Trophoblast cell (in vitro differentiated cells and primary cell): ENCODE data around the gene FN1.

Experiments used
- DNase-seq, 2 donors: peaks; one replicate each; pipeline ENCODE4 v3.0.0-alpha.2; 2016
- H2AFZ ChIP-seq: 2 replicates; pipeline ENCODE4 v1.6.1; 2013; ENCODE audit warnings: low read length, moderate library complexity, mild to moderate bottlenecking; ENCODE audit not compliant: insufficient read depth, poor library complexity
- H2AK5ac ChIP-seq: 2 replicates; pipeline ENCODE4 v1.6.1; 2013; ENCODE audit warnings: mild to moderate bottlenecking, low read length
- H2BK120ac ChIP-seq: 2 replicates; pipeline ENCODE4 v1.6.1; 2013; ENCODE audit warnings: low read length, mild to moderate bottlenecking, moderate library complexity; ENCODE audit not compliant: insufficient read depth, poor library complexity
- H2BK12ac ChIP-seq: 2 replicates; pipeline ENCODE4 v1.6.1; 2013; ENCODE audit warnings: mild to moderate bottlenecking, low read length, moderate library complexity
- H2BK5ac ChIP-seq: 2 replicates; pipeline ENCODE4 v1.6.1; 2013; ENCODE audit warnings: low read length, low read depth, moderate library complexity, mild to moderate bottlenecking; ENCODE audit not compliant: poor library complexity
- H3K14ac ChIP-seq: 2 replicates; pipeline ENCODE4 v1.6.1; 2013; ENCODE audit warnings: mild to moderate bottlenecking, low read length
- H3K18ac ChIP-seq: 2 replicates; pipeline ENCODE4 v1.6.1; 2013; ENCODE audit warnings: mild to moderate bottlenecking, low read length
- H3K23ac ChIP-seq: 2 replicates; pipeline ENCODE4 v1.6.1; 2013; ENCODE audit warnings: low read length
- H3K27ac ChIP-seq: 2 replicates; pipeline ENCODE4 v1.5.1; 2013; ENCODE audit warnings: low read depth, mild to moderate bottlenecking, inconsistent platforms, low read length, moderate library complexity
- H3K27me3 ChIP-seq: 2 replicates; pipeline ENCODE4 v1.6.1; 2013; ENCODE audit warnings: inconsistent platforms, mild to moderate bottlenecking, low read length, moderate library complexity; ENCODE audit not compliant: insufficient read depth
- H3K36me3 ChIP-seq, 2 experiments: 1 replicate in 1 of 2; 2 replicates in 1 of 2; pipeline ENCODE4 v1.6.1; 2013; ENCODE audit warnings: low read length in 2 of 2, mild to moderate bottlenecking in 2 of 2, moderate library complexity in 1 of 2; ENCODE audit not compliant: insufficient read depth in 2 of 2, control insufficient read depth in 1 of 2
- H3K4ac ChIP-seq: 2 replicates; pipeline ENCODE4 v1.6.1; 2013; ENCODE audit warnings: low read depth, mild to moderate bottlenecking, low read length, moderate library complexity
- H3K4me1 ChIP-seq, 2 experiments: 1 replicate in 1 of 2; 2 replicates in 1 of 2; pipeline ENCODE4 v1.6.1; 2013; ENCODE audit warnings: low read length in 2 of 2, mild to moderate bottlenecking in 2 of 2, moderate library complexity in 1 of 2; ENCODE audit not compliant: insufficient read depth in 2 of 2, control insufficient read depth in 1 of 2
- H3K4me2 ChIP-seq: 2 replicates; pipeline ENCODE4 v1.6.1; 2013; ENCODE audit warnings: inconsistent platforms, mild to moderate bottlenecking, low read length, moderate library complexity
- H3K4me3 ChIP-seq: 2 replicates; pipeline ENCODE4 v1.5.1; 2013; ENCODE audit warnings: mild to moderate bottlenecking, low read depth, low read length, inconsistent platforms
- H3K79me1 ChIP-seq: one replicate; pipeline ENCODE4 v1.6.1; 2013; ENCODE audit warnings: low read length
- H3K79me2 ChIP-seq: 2 replicates; pipeline ENCODE4 v1.6.1; 2013; ENCODE audit warnings: low read length, mild to moderate bottlenecking; ENCODE audit not compliant: control insufficient read depth, insufficient read depth, poor library complexity
- H3K9ac ChIP-seq: 2 replicates; pipeline ENCODE4 v1.6.1; 2013; ENCODE audit warnings: mild to moderate bottlenecking, low read length
- H3K9me3 ChIP-seq: 2 replicates; pipeline ENCODE4 v1.6.1; 2013; ENCODE audit warnings: low read depth, mild to moderate bottlenecking, control low read depth, inconsistent platforms, low read length; ENCODE audit not compliant: insufficient read depth
- H4K12ac ChIP-seq: 2 replicates; pipeline ENCODE4 v1.6.1; 2013; ENCODE audit warnings: low read depth, mild to moderate bottlenecking, low read length, moderate library complexity
- H4K8ac ChIP-seq: 2 replicates; pipeline ENCODE4 v1.6.1; 2013; ENCODE audit warnings: low read depth, mild to moderate bottlenecking, low read length, moderate library complexity
- H4K91ac ChIP-seq: one replicate; pipeline ENCODE4 v1.6.1; 2013; ENCODE audit warnings: low read depth, mild to moderate bottlenecking, low read length, moderate library complexity
- WGBS: extraction: QIAGEN DNeasy Blood & Tissue Kit; methylation state at CpG from one replicate; pipeline ENCODE4 v1.1.7; 2013; ENCODE audit warnings: missing lambda C conversion rate; ENCODE audit not compliant: insufficient read length, insufficient coverage; ENCODE audit errors: extremely low coverage; 5-methylcytosine and 5-hydroxymethylcytosine counted together

FN1 gene

DNA sequence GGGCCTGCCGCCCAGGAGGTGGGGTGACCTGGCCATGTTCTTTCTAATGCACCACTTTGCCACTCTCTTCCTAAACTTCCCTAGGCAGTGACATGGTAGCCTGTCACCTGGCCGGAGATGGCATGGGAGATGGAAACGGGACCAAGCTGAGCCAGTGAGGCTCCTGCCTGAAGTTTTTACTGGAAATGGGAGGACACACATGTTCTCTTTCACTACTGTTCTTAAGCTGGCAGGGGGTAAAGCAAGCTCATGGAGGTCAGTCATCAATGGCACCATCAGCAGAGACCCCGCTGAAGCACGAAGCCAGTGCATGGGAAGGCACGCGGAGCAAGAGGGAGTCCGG is 73.3 kb downstream of the FN1 start:
- Histone ChIP-seq H2AK5ac (no peak overlapping the region), H2AFZ (no peak overlapping the region), H3K9me3 (no peaks in the 10 kb centered on the region), H3K9ac (peak overlapping the region; percentile 49), H3K4me1 (no peaks in the 10 kb centered on the region), H2BK120ac (no peak overlapping the region), H2BK12ac (no peak overlapping the region), H3K23ac (peak overlapping the region; percentile 82), H4K91ac (no peak overlapping the region), H3K14ac (no peak overlapping the region), H3K27me3 (no peaks in the 10 kb centered on the region), H3K4me3 (peak overlapping the region; percentile 59), H4K12ac (no peak overlapping the region), H3K18ac (no peak overlapping the region), H4K8ac (no peak overlapping the region), H3K79me1 (no peaks in the 10 kb centered on the region), H2BK5ac (no peak overlapping the region), H3K4me2 (no peak overlapping the region), H3K27ac (no peak overlapping the region), H3K36me3 (peaks cover 29 to 50% of the 10 kb centered on the region in 2 experiments), H3K4ac (no peak overlapping the region), H3K79me2 (no peaks in the 10 kb centered on the region)
- DNase-seq: no peak
- no CpG with 5 or more reads among the region's 8 CpGs for WGBS

DNA sequence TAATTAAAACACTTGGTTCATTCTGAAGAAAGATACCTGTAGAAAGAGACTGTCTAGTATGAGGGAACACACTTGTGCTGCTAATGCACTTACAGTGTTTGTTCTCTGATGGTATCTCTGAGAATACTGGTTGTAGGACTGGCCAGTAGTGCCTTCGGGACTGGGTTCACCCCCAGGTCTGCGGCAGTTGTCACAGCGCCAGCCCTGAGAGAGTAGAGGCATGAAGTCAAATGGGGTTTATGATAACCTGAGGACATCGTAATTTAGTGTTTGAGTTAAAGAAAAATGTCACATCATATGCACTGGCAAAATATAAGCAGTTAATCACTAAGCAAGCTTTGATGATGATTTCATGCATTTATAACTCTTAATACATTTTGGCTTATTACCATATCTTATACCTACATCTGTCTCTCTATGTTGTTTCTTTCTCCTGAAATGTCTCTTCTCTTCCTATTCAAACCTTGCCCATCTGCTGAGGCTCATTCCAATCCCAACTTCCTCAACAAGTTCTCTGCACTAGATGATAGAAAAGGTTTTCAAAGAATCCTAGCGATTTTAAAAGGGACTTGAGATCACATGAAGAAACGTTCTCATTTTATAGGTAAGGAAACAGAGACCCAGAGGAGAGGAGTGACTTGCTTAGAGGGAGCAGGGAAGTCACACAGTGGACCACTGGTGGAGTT is 73.8 kb downstream of the FN1 start:
- WGBS: no CpG with 5 or more reads among the region's 6 CpGs
- H3K4me1 ChIP-seq: no peaks in the 10 kb centered on the region

DNA sequence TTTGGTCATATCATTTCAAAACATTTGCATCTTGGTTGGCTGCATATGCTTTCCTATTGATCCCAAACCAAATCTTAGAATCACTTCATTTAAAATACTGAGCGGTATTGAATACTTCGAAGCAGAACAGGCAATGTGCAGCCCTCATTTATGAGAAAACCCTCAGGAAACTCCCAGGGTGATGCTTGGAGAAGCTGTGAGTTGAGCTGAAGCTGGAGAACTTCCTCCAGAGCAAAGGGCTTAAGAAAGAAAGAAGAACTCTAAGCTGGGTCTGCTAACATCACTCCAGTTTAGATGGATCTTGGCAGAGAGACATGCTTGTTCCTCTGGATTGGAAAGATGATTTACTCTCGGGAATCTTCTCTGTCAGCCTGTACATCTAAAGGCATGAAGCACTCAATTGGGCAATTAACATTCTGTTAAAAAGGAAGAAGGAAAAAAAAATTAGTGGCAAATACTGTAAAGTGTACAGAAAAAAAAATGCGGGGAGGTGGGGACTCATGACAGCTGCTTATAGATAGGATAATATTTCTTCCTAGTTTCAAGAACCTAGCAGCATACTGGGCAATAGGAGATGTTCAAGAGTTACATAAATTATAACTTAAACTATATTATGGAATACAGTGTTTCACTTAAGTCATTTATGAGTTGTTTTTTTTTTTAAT is 74.5 kb downstream of the FN1 start:
- no peaks in the 10 kb centered on the region for H3K9me3 ChIP-seq
- no peak overlapping the region for H2AK5ac ChIP-seq
- no peak overlapping the region for H3K9ac ChIP-seq
- no peak overlapping the region for H4K8ac ChIP-seq
- H3K14ac ChIP-seq: no peak overlapping the region
- H2BK12ac ChIP-seq: no peak overlapping the region
- no peak overlapping the region for H3K4me2 ChIP-seq
- no peaks in the 10 kb centered on the region for H3K79me1 ChIP-seq
- H3K4ac ChIP-seq: no peak overlapping the region
- H2BK120ac ChIP-seq: no peak overlapping the region
- peaks cover 29 to 47% of the 10 kb centered on the region in 2 experiments for H3K36me3 ChIP-seq
- H3K18ac ChIP-seq: no peak overlapping the region
- H4K91ac ChIP-seq: no peak overlapping the region
- no peak overlapping the region for H2AFZ ChIP-seq
- no peak overlapping the region for H3K23ac ChIP-seq
- no CpG with 5 or more reads among the region's 4 CpGs for WGBS
- H3K79me2 ChIP-seq: no peaks in the 10 kb centered on the region
- H3K4me1 ChIP-seq: no peaks in the 10 kb centered on the region
- no peak overlapping the region for H4K12ac ChIP-seq
- H2BK5ac ChIP-seq: no peak overlapping the region
- DNase-seq: peak in 1 of 2 donors; percentile 45
- no peak overlapping the region for H3K4me3 ChIP-seq
- H3K27ac ChIP-seq: no peak overlapping the region
- no peaks in the 10 kb centered on the region for H3K27me3 ChIP-seq

More for the DNA sequence above, 73.8 kb downstream of the FN1 start:
- no peak overlapping the region for H2BK5ac ChIP-seq
- no peak overlapping the region for H2BK120ac ChIP-seq
- no peak overlapping the region for H3K9ac ChIP-seq
- H3K23ac ChIP-seq: no peak overlapping the region
- H3K36me3 ChIP-seq: peaks cover 29 to 47% of the 10 kb centered on the region in 2 experiments
- no peak overlapping the region for H4K8ac ChIP-seq
- no peak overlapping the region for H2AK5ac ChIP-seq
- H4K12ac ChIP-seq: no peak overlapping the region
- H3K9me3 ChIP-seq: no peaks in the 10 kb centered on the region
- H3K79me2 ChIP-seq: no peaks in the 10 kb centered on the region
- no peak overlapping the region for H3K27ac ChIP-seq
- peak in 1 of 2 donors; percentile 55 for DNase-seq
- H3K18ac ChIP-seq: no peak overlapping the region
- H2BK12ac ChIP-seq: no peak overlapping the region
- no peak overlapping the region for H3K4me3 ChIP-seq
- H2AFZ ChIP-seq: no peak overlapping the region
- H3K4me2 ChIP-seq: no peak overlapping the region
- no peak overlapping the region for H3K4ac ChIP-seq
- no peak overlapping the region for H3K14ac ChIP-seq
- H4K91ac ChIP-seq: no peak overlapping the region
- no peaks in the 10 kb centered on the region for H3K79me1 ChIP-seq
- H3K27me3 ChIP-seq: no peaks in the 10 kb centered on the region

DNA sequence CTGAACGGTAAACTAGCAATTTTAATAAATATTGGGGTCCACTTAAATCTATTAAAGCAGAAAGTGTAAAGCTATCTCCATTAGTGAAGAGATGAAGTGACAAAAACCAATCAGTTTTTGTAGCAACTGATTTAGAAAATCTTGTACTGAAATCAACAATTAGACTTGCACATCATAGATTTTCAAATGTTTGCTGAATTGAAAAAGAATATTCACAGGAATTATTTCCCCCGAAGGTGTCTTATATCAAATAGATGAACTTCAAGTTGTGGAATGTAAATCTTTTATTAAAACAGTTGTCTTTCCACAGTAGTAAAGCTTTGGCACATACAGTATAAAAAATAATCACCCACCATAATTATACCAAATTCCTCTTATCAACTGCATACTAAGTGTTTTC is 75.3 kb downstream of the FN1 start:
- no peaks in the 10 kb centered on the region for H3K4me1 ChIP-seq
- no peaks in the 10 kb centered on the region for H3K79me2 ChIP-seq
- peaks cover 25 to 46% of the 10 kb centered on the region in 2 experiments for H3K36me3 ChIP-seq
- no peak overlapping the region for H3K9ac ChIP-seq
- H4K91ac ChIP-seq: no peak overlapping the region
- H2BK12ac ChIP-seq: no peak overlapping the region
- H3K9me3 ChIP-seq: no peaks in the 10 kb centered on the region
- H2AFZ ChIP-seq: no peak overlapping the region
- H3K27me3 ChIP-seq: no peaks in the 10 kb centered on the region
- no peak overlapping the region for H3K23ac ChIP-seq
- no peaks in the 10 kb centered on the region for H3K79me1 ChIP-seq
- H3K4me3 ChIP-seq: no peak overlapping the region
- DNase-seq: peak in 1 of 2 donors; percentile 34
- H3K4ac ChIP-seq: no peak overlapping the region
- H3K27ac ChIP-seq: no peak overlapping the region
- no peak overlapping the region for H2BK120ac ChIP-seq
- WGBS: no CpG with 5 or more reads among the region's 2 CpGs
- H4K8ac ChIP-seq: no peak overlapping the region
- no peak overlapping the region for H4K12ac ChIP-seq
- H3K4me2 ChIP-seq: no peak overlapping the region
- H2AK5ac ChIP-seq: no peak overlapping the region
- H3K14ac ChIP-seq: no peak overlapping the region
- no peak overlapping the region for H3K18ac ChIP-seq
- H2BK5ac ChIP-seq: no peak overlapping the region
